ENCODE measurements around the gene ZNF2.

The ZNF2 gene

DNA sequence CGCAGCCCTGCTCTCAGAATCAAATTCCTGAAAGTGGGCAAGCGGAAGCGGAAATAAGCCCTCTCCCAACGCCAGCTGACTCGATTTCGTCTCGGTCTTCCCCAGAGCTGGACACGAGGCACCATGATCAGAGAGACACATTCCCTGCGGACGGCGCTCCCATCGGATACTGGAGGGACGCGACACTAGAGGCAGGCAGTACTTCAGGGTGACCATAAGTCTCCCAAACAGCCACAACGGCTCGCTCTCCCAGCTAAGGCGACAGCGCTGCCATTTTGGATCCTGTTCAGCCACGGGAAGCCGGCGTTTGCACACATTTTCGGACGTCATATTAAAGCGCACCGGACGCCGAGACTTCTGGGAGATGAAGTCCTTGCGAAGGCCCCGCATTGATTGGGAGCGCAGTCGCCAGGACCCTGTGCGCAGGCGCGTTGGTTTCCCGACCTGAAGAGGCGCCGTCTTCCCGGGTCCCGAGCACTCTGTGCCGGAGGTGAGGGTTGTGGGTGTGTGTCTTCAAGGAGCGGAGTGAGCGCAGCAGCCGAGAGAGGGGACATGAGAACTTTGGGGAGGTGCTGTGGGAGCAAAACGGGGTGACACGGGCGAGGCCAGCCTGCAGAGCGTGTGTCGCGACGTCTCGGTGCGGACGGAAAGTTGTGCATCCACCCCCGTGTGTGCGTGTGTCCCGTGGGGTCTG is at the start of gene ZNF2:
Gene ZNF2, plus strand, starts transcription at position 439 of the 694 bp plus-strand sequence. CDS start 10,418 bp downstream, outside the sequence.
- DNase-seq = peak; percentile 96 to 97

DNA sequence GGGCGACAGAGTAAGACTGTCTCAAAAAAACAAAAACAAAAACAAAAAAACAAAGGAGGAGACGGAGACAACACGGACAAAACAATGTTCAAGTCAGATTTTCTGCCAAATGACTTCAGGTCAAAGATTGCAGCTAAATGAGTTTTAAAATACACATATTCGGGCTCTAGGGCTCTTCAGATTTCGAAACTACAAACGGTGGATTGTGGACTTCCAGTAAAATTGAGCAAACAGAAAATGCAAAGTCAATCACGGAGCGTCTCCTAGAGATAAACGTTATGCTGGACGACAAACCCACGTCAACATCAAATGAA is 44.6 kb upstream of the ZNF2 start:
- no peak for DNase-seq

DNA sequence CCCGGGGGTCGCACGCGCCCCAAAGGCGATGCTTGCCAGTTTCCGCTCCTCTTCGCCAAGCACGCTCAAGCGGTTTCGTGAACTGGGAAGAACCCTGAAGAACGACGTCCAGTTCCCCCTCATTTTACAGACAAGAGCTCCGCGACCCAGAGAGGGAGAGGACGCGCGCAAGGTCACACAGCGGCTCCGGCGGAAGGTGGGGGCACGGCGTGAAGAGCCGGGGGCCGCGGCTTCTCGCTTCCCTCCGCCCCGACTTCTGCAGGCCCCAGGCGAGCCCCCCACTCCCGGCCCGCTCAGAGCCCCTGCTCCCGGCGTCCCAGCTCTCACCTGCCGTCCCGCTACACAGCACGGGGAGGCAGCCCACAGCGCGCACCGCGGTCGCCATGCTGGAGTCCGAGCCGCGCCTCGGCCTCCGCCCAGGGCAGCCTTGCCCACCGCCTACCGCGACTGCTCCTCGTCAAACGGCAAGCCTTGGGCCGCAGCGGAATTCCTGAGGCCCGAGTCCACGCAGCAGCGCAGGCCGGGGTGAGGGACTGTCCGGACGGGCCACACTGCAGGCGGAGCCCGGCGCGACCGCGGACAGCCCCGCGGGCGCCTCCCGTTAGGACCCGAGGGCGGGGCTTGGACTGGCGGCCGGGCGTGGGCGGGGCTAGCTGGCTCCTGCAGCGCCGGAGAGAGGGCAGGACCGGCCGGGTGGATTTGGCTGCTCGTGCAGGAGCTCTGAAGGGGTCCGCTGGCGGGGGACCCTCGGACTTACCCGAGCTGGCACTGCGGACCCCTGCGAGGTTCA is 44.0 kb upstream of the ZNF2 start, which contains the start of gene MRPS5:
Gene MRPS5, minus strand, starts transcription at position 402 of the 790 bp plus-strand sequence. Its CDS starts 17 bp downstream, at position 385.
- peak; percentile 93 to 94 for DNase-seq

DNA sequence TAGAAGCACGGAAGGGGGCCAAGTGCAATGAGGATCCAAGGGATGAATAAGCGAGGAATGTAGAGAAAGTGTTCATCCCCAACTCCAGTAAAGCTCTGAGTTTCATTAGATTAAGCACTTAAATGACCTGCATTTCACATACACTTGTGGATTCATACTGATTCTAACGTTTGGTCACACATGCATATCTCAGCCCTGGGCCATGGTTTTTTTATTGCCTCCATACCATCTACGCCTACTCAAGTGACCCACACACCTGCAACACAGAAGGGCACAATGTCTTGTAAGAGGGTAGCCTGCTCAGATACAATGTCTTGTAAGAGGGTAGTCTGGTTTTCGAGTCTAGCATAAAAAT is 43.4 kb upstream of the ZNF2 start:
- DNase-seq = no peak

DNA sequence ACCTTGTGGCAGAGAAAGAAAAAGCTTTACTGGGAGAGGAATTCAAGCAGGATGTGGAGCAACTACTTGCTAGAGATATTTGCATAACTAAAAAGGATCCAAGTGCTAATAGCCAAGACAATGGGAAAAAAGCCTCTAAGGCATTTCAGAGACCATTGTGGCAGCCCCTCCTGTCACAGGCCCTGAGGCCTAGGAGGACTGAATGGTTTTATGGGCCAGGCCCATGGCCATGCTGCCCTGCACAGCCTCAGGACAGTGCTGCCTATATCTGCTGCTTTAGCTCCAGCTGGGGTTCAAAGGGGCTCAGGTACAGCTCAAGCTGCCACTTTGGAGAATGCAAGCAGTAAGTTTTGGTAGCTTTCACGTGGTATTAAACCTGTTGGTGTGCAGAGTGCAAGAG is 26.9 kb upstream of the ZNF2 start:
- DNase-seq = no peak

- no peak for DNase-seq
Observed at GRCh38 chr2:95143838-95144237, 21.8 kb upstream of the ZNF2 start.

GRCh38 chr2:95149397-95149984 is 16.1 kb upstream of the ZNF2 start:
- no peak for DNase-seq

GRCh38 chr2:95158441-95158840 is 7.2 kb upstream of the ZNF2 start:
- DNase-seq = no peak

DNA sequence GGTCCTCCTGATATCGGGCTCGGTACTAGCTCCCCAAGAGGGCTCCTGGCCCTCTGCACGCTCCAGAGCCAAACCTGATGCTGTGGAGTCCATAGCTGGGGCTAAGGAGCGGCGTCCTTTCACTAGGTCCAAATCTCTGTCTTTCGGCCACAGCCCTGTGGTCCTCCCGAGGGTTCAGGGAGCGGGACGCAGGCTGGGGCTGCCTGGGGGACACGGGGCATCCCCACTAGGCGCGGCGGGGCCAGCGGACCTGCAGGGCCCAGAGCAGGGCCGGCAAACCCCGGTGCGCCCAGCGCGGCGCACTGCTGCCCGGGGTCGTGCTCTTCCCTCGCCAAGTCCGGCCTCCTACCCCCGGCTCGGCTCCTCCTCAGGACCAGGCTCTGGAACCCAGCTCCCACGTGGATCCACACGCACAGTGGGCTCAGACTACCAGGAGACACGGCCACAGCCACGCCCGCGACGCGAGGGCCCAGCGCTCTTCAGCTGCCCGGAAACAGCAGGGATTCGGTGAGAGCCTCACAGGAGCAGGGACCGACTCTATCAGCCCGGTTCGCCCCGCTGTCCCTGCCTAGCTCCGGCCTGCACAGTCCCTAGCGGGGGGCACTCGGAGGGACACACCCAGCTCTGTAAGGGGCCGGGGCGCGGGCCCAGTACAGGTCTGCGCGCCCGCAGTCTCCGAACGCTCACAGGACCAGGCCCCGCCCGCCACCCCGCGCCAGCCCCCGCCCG is 6.6 kb upstream of the ZNF2 start:
- peak; percentile 30 to 42 for DNase-seq

GRCh38 chr2:95159690-95160449 is 5.7 kb upstream of the ZNF2 start, which contains the start of gene ZNF514:
Gene ZNF514 (minus strand): TSS chr2:95159848. CDS start chr2:95153253, 6,595 bp downstream.
- DNase-seq = peak; percentile 70 to 77

DNA sequence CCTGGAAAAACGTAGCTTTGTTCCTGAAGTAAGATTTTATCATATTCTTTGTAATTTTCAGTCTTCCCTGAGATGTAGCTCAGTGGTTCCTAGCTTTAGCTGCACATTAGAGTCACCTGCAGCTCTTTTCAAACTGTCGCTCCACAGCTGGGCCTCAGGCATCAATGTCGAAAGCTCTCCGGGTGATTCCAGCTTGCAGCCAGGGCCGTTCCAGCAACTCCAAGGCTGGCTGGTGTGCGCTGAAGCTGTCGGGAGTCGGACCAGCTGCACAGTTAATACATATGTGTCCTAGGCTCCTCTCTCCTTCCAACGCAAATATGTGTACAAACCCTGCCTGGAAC is 609 bp upstream of the ZNF2 start:
- no peak for DNase-seq

GRCh38 chr2:95166065-95166763 is 605 bp downstream of the ZNF2 start:
- DNase-seq = no peak

DNA sequence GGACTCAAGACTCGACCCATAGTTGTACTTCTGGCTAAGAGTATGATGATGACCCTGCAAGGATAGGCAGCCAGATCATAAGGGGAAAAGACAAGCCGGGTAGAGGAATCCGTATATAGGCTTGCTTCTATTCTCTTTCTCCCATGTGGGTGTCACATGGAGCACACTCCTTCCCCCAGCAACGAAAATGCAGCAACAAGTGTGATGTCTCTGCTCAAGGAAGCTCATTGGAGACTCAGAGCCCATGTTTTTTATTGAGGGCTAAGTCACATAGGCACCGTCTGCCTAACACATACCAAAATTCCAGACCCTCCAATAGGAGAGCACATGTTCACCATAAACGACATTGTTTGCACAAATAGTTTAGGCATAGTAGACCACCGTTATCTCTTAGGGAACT is 6.3 kb downstream of the ZNF2 start:
- DNase-seq = no peak

DNA sequence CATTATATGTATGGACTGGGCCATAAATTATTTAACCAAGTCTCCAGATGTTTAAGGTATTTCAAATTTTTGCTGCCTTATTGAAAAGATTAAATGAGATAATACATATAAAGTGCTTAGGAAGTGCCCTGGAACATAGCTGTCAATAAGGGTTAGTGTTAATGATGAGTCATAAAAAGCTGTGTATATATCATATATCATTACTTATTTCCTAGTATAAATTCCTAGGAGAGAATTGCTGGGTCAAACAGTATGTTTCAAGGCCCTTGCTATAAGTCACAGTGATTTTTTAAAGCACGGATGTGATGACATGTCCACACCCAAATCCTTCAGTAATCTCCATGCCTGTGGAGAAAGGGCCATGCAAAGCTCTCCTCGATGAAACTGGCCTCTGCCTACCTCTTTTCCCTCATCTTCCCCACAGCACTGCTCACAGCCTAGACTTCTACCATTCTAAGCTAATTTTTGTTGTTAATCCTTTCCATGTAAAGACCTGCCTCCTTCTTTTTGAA is 8.5 kb downstream of the ZNF2 start:
- DNase-seq = no peak

DNA sequence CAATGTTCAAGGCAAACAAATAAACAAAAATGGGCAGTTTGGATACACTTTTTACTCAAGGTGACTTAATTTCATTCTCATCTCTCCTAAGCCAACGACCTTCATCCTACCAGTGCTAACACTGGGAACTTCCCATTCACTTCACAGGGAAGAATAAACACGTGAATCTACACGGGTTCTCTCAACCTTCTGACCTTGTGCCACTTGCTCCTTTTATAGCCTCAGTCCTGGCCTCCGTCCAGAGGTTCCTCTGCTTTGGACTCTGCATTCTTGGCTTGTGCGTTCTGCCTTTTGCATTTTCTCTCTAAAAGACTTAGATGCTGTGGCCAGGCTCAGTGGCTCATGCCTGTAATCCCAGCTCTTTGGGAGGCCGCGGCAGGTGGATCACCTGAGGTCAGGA is 13.8 kb downstream of the ZNF2 start:
- no peak for DNase-seq

DNA sequence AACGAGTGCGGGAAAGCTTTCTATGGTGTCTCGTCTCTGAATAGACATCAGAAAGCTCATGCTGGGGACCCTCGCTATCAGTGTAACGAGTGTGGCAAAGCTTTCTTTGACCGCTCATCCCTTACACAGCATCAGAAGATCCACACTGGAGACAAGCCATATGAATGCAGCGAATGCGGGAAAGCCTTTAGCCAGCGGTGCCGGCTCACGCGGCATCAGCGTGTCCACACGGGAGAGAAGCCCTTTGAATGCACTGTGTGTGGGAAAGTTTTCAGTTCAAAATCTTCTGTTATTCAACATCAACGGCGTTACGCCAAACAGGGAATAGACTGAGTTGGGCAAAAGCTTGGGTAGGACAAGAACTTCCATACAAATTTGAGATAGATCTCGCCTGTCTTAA is 16.2 kb downstream of the ZNF2 start:
- DNase-seq = no peak

DNA sequence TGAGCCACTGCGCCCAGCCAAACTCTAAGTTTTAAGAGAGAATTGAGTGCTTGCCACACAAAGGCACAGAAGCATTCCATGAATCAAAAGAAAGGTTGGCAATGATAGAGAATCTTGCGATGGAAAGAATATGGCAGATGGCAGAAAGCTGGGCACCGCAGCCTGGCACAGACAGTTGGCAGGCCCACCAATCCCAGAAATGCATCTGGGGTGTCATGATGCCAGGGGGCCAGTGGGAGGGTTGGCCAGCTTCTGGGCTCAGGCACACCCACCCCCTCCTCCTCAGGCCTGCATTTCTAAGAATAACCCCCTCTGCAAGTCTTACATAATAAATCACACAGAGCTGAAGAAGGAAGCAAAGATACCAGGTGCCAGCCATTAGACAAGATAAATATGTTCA is 19.6 kb downstream of the ZNF2 start:
- no peak for DNase-seq

DNA sequence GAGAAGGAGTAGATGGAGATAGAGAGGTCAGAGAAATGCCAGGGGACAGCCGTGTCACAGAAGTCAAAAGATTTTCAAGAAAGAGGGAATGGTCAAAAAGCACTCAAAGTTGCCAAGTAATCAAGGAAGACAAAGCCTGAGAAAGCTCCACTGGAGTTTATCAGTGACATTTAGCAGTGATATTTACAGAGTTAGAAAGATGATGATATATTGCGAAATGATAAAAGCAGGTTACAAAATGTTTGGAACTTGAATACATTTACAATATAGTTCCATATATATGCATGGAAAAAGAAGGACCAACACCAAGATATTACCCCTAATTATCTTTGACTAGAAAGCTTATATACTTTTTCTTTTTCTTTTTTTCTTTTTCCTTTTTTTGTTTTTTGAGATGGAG is 20.4 kb downstream of the ZNF2 start:
- no peak for DNase-seq

DNA sequence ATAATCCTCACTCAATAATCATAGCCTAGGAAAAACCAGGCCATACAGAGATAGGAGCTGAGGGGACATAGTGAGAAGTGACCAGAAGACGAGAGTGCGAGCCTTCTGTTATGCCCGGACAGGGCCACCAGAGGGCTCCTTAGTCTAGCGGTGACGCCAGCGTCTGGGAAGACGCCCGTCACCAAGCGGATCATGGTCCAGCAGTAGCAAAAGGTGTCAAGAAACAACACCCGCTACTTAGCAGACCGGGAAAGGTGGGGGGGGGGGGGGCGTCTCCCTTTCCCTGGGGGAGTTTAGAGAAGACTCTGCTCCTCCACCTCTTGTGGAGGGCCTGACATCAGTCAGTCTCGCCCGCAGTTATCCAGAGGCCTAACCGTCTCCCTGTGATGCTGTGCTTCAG is 27.3 kb downstream of the ZNF2 start:
- peak; percentile 60 to 67 for DNase-seq

DNA sequence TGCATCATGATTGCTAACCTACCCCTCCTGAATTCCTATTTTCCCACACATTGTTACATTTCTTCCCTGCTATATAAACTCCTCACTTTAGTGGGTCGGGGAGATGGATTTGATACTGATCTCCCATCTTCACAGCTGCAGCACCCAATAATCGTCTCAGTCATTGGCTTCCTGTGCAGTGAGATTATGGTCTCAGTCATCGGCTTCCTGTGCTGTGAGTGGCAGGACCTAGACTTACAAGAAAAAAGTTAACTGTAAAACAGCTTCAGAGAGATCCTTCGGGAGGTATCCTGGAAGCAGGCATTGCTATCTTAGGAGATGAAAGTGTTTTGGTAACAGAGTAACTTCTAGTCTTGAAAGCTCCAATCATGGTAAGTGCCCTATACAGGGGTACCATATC is 38.3 kb downstream of the ZNF2 start:
- no peak for DNase-seq

DNA sequence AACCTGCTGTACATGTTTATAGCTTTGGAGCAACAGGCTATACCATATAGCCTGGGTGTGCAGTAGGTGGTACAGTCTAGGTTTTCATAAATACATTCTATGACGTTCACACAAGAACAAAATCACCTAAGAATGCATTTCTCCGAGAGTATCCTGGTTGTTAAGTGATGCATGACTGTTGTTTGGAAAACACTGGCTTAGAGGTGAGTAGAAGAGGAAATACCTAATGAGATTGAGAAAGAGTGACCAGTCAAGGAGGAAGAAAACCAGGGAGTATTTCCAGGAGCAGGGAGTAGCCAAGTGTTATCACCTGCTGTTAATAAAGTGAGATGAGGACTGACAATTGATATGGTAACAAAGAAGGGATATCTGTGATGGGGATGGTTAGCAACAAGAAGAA is 38.8 kb downstream of the ZNF2 start:
- DNase-seq = no peak

DNA sequence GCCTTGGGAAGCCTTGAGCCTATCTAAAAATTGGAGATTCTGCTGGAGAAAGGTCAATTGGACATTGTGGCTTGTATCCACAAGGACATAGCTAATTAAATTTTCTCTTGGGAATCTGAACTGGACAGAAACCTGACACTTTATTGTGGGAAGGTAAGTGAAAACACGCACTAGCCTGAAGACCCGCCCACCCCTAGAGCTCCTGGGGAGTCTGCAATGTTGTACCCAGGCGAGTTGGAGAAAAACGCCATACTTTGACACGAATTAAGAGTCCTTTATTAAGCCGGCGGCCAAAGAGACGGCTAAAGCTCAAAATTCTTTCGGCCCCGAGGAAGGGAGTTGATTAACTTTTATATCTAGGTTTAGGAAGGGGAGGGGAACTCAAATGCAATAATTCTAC is 40.5 kb downstream of the ZNF2 start:
- DNase-seq = no peak

Data from activated CD4-positive, alpha-beta T cell treated with anti-CD3 and anti-CD28 coated beads, Interleukin-2, amount 50 U/mL, for 48 hours (primary cell).